SK-N-SH treated with all-trans-retinoic acid at 6 μM for 48 hours (cell line): ENCODE results near the gene TMPRSS11F.

Source experiments
- ATAC-seq: fragments of 200-7000 bp; cut with Tn5 transposase; 3 replicates; pipeline ENCODE4 v1.9.1; 2020; ENCODE audit warnings: mild to moderate bottlenecking, moderate library complexity
- ARNTL ChIP-seq: fragments of 450-650 bp; formaldehyde crosslinking; IDR thresholded peaks from 2 replicates; pipeline ENCODE4 v1.5.0; 2020; ENCODE audit warnings: low read depth, mild to moderate bottlenecking, moderate library complexity, borderline replicate concordance
- BACH2 ChIP-seq: fragments of 250-450 bp; sonication (Bioruptor Pico); IDR thresholded peaks from 2 replicates; pipeline ENCODE4 v1.9.0; 2021; ENCODE audit warnings: mild to moderate bottlenecking, borderline replicate concordance
- CREB5 ChIP-seq: fragments of 250-450 bp; sonication (Bioruptor Pico); IDR thresholded peaks from 2 replicates; pipeline ENCODE4 v1.5.1; 2020; ENCODE audit warnings: low read depth, mild to moderate bottlenecking, moderate library complexity
- CSDC2 ChIP-seq: fragments of 250-450 bp; sonication (Bioruptor Pico); IDR thresholded peaks from 2 replicates; pipeline ENCODE4 v1.5.0; 2020; ENCODE audit warnings: mild to moderate bottlenecking, moderate library complexity
- ESRRG ChIP-seq: fragments of 250-450 bp; sonication (Bioruptor Pico); IDR thresholded peaks from 2 replicates; pipeline ENCODE4 v1.6.1; 2021; ENCODE audit warnings: mild to moderate bottlenecking
- GLIS3 ChIP-seq: fragments of 250-450 bp; sonication (Bioruptor Pico); IDR thresholded peaks from 2 replicates; pipeline ENCODE4 v1.5.0; 2020; ENCODE audit warnings: mild to moderate bottlenecking, moderate library complexity
- OSR1 ChIP-seq: fragments of 250-450 bp; sonication (Bioruptor Pico); IDR thresholded peaks from 2 replicates; pipeline ENCODE4 v1.8.0; 2022; ENCODE audit warnings: moderate library complexity, mild to moderate bottlenecking, inconsistent platforms
- PATZ1 ChIP-seq: fragments of 250-450 bp; sonication (Bioruptor Pico); IDR thresholded peaks from 2 replicates; pipeline ENCODE4 v1.8.0; 2020; ENCODE audit warnings: mild to moderate bottlenecking, moderate library complexity, borderline replicate concordance
- POU6F1 ChIP-seq: fragments of 250-450 bp; sonication (Bioruptor Pico); IDR thresholded peaks from 2 replicates; pipeline ENCODE4 v1.8.0; 2021; ENCODE audit warnings: low read depth, mild to moderate bottlenecking, moderate library complexity, borderline replicate concordance
- PPARA ChIP-seq: fragments of 250-450 bp; sonication (Bioruptor Pico); IDR thresholded peaks from 2 replicates; pipeline ENCODE4 v1.5.0; 2020; ENCODE audit warnings: mild to moderate bottlenecking, borderline replicate concordance
- RARB ChIP-seq: fragments of 250-450 bp; sonication (Bioruptor Pico); IDR thresholded peaks from 2 replicates; pipeline ENCODE4 v1.8.0; 2021; ENCODE audit warnings: mild to moderate bottlenecking, moderate library complexity
- SNAI2 ChIP-seq: fragments of 250-450 bp; sonication (Bioruptor Pico); IDR thresholded peaks from 2 replicates; pipeline ENCODE4 v1.5.0; 2020; ENCODE audit warnings: mild to moderate bottlenecking, moderate library complexity
- TOX ChIP-seq: fragments of 250-450 bp; sonication (Bioruptor Pico); IDR thresholded peaks from 2 replicates; pipeline ENCODE4 v1.8.0; 2021; ENCODE audit warnings: mild to moderate bottlenecking, moderate library complexity, borderline replicate concordance
- ZC3H10 ChIP-seq: fragments of 250-450 bp; sonication (Bioruptor Pico); IDR thresholded peaks from 2 replicates; pipeline ENCODE4 v1.5.1; 2021; ENCODE audit warnings: mild to moderate bottlenecking, moderate library complexity
- ZFP30 ChIP-seq: fragments of 450-650 bp; formaldehyde crosslinking; IDR thresholded peaks from 2 replicates; pipeline ENCODE4 v1.5.0; 2022; ENCODE audit warnings: mild to moderate bottlenecking, moderate library complexity
- ZNF70 ChIP-seq: fragments of 450-650 bp; formaldehyde crosslinking; IDR thresholded peaks from 2 replicates; pipeline ENCODE4 v1.5.0; 2020; ENCODE audit warnings: mild to moderate bottlenecking, moderate library complexity
- ZNF8 ChIP-seq: fragments of 450-650 bp; formaldehyde crosslinking; IDR thresholded peaks from 2 replicates; pipeline ENCODE4 v1.5.0; 2020; ENCODE audit warnings: mild to moderate bottlenecking, moderate library complexity
- TF ChIP-seq, protein P1 (sequence below): fragments of 250-450 bp; sonication (Bioruptor Pico); IDR thresholded peaks from 2 replicates; pipeline ENCODE4 v1.5.1; 2021; ENCODE audit warnings: mild to moderate bottlenecking, moderate library complexity

TMPRSS11F gene

GRCh38 chr4:68110441-68110840 lies 19.2 kb downstream of the TMPRSS11F start:
- ATAC-seq, result no peak
- no peak for TF ChIP-seq BACH2 (CRISPR knock-in tag)
- TF ChIP-seq POU6F1 (CRISPR knock-in tag), result no peak
- TF ChIP-seq RARB (CRISPR knock-in tag), result no peak
- no peak for TF ChIP-seq ZNF70
- TF ChIP-seq, protein P1, sequence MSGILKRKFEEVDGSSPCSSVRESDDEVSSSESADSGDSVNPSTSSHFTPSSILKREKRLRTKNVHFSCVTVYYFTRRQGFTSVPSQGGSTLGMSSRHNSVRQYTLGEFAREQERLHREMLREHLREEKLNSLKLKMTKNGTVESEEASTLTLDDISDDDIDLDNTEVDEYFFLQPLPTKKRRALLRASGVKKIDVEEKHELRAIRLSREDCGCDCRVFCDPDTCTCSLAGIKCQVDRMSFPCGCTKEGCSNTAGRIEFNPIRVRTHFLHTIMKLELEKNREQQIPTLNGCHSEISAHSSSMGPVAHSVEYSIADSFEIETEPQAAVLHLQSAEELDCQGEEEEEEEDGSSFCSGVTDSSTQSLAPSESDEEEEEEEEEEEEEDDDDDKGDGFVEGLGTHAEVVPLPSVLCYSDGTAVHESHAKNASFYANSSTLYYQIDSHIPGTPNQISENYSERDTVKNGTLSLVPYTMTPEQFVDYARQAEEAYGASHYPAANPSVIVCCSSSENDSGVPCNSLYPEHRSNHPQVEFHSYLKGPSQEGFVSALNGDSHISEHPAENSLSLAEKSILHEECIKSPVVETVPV (CRISPR knock-in tag), result no peak
- no peak for TF ChIP-seq ZNF8 (CRISPR knock-in tag)
- TF ChIP-seq ESRRG (CRISPR knock-in tag), result no peak
- TF ChIP-seq ZFP30, result no peak
- TF ChIP-seq PPARA (CRISPR knock-in tag), result no peak
- TF ChIP-seq, all 23 proteins: peak for 0

DNA sequence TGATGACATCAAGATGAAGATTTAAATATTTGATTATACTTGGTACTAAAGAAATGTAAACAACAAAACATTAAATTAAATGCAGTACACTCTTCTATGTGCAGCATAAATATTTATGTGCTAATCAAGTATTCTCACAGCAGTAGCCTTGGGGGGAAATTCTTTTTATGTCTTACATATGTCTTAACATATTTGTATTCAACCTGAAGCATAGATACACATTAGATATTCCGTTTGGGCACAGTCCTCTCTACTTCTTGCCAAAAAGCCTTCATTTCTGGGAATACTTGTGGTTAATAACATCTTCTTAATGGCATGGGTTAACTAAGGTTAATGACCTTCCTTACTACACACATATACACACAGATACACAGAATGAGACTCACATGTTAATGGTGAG lies 19.8 kb downstream of the TMPRSS11F start:
- no peak for ATAC-seq
- TF ChIP-seq SNAI2 (CRISPR knock-in tag) (no peak), POU6F1 (CRISPR knock-in tag) (no peak), TOX (CRISPR knock-in tag) (no peak), ARNTL (CRISPR knock-in tag) (no peak), CREB5 (CRISPR knock-in tag) (no peak), ESRRG (CRISPR knock-in tag) (no peak), GLIS3 (no peak), ZNF8 (CRISPR knock-in tag) (no peak), ZC3H10 (CRISPR knock-in tag) (no peak), PATZ1 (no peak), CSDC2 (CRISPR knock-in tag) (no peak), RARB (CRISPR knock-in tag) (no peak), ZNF70 (no peak), OSR1 (no peak)

GRCh38 chr4:68082758-68083157 lies 46.9 kb downstream of the TMPRSS11F start:
- TF ChIP-seq, protein P1 (CRISPR knock-in tag), result no peak
- TF ChIP-seq OSR1, result no peak
- no peak for TF ChIP-seq ARNTL (CRISPR knock-in tag)
- no peak for TF ChIP-seq PATZ1
- no peak for TF ChIP-seq BACH2 (CRISPR knock-in tag)
- TF ChIP-seq TOX (CRISPR knock-in tag), result no peak
- no peak for TF ChIP-seq PPARA (CRISPR knock-in tag)
- no peak for TF ChIP-seq CSDC2 (CRISPR knock-in tag)
- TF ChIP-seq RARB (CRISPR knock-in tag), result no peak
- no peak for ATAC-seq
